ENCODE measurements around the gene HOXA7. TPM values are rescaled to one million over a fixed set of nuclear protein-coding genes. Genes with fewer than 3 reads are reported as not detected.

HOXA7 gene
- total RNA-seq, 3 donors from 2014 or later, result 4.6 to 8.8 (median 6.2) TPM

DNA sequence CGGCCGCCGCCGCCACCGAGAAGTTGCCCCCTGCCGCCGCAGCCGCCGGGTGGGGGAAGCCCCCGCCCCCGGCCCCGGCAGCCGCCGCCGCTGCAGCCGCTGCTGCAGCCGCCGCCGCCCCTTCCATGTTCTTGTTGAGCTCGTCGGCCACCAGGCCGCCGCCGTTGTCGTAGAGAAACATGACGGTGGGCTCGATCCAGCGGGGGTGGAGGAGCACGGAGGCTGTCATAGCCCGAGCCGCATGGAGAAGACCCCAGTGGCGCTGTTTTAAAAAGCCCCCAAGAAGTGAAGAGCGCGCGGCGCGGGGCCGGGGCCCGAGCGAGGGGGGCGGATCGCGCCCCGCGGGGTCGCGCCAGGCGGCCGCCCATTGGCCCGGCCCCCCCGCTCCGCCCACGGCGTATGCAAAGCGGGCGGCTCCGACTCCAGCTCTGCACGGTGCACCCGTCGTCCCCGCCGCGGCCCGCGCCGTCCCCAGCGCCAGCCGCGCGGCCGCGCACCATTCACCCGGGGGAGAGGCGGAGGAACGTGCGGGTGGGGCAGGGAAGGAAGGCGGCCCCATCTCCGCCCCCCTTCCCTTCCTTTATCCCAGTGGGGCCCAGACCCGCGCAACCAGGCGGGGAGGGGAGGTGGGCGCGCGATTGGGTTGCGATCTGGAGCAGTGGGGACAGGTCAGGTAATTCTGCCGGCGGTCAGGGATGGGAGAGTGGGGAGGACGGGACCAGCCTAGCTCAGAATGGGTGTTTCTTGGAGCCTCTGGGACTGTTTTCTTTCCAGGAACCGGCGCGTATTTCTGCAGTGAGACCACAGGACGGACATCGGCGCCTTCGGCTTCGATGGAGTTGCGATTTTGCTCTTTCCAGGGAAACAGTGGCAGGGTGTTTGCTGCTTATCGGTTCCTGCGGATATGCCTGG is 43.6 kb upstream of the HOXA7 start, which contains the start of gene HOXA13:
Gene HOXA13, minus strand, starts transcription at position 243 of the 912 bp plus-strand sequence. Its CDS starts 14 bp downstream, at position 229.
- intact Hi-C loops (cut with DNase I; ENCODE audit: low total_unique reads), result no loop called here
- Histone ChIP-seq H3K27ac (no peak within 1 kb of the TSS), H3K9me3 (no peaks in the 10 kb centered on the region), H3K36me3 (no peaks in the 10 kb centered on the region), H3K4me1 (peaks cover 6 to 11% of the 10 kb centered on the region in 2 donors), H3K27me3 (peaks cover 24 to 97% of the 10 kb centered on the region in 2 donors), H3K4me3 (peak within 1 kb of the TSS; percentile 43 to 69 (median 45))
- no peak for DNase-seq (ENCODE audit: low spot score in 2 of 2)
- TF ChIP-seq POLR2A (IDR thresholded peaks at IDR 0.05) (no peak), POLR2AphosphoS5 (IDR thresholded peaks at IDR 0.05) (no peak), CTCF (IDR thresholded peaks at IDR 0.05) (no peak)

DNA sequence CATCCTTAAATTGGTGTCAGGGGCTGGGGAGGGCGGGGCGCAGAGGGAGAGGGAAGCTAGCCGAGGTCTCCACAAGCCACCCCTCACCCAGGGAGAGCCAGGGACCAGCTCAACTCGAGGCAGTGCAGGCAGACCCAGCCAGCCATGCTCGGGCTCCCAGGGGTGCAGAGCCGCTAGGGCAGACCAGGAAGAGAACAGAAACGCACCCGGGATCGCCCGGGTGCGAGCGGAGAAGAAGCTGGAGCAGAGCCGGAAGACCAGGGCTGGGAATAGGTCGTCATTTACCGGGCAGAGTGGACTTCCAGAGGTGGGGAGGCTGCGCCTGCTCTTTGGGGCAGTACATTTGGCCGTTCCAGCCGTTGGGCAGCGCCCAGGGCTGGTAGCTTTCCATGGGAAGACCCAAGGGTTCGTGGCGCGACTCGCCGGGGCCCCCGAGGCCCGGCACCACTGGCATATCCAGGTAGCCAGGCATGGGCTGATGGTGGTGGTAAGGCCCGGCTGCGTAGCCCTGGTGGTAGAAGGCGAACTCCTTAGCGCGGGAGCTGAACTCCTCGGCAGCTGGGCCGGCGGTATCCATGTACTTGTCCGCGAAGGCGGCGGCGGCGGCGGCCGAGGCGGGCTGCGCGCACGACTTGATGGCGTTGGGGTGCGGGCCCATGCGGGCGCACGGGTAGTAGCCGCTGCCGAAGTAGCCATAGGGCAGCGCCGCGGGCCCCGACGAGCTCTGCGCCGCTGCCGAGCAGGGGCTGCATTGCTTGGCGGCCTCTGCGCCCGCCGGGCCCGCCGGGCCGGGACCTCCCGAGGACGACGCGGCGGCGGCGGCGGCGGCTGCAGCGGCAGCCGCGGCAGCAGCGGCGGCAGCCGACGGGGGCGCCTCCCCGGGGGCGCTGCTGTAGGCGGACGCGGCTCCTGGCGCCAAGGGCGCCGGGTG is 42.7 kb upstream of the HOXA7 start:
- Histone ChIP-seq H3K4me3 (peak overlapping the region; percentile 43 to 69 (median 45)), H3K4me1 (peaks cover 5 to 11% of the 10 kb centered on the region in 2 donors), H3K36me3 (no peaks in the 10 kb centered on the region), H3K27me3 (peaks cover 24 to 97% of the 10 kb centered on the region in 2 donors), H3K9me3 (no peaks in the 10 kb centered on the region), H3K27ac (no peak overlapping the region)
- intact Hi-C loops (cut with DNase I; ENCODE audit: low total_unique reads), result no loop called here
- no peak for DNase-seq (ENCODE audit: low spot score in 2 of 2)
- TF ChIP-seq CTCF (IDR thresholded peaks at IDR 0.05), result no peak
- TF ChIP-seq POLR2A (IDR thresholded peaks at IDR 0.05), result no peak
- TF ChIP-seq POLR2AphosphoS5 (IDR thresholded peaks at IDR 0.05), result no peak

DNA sequence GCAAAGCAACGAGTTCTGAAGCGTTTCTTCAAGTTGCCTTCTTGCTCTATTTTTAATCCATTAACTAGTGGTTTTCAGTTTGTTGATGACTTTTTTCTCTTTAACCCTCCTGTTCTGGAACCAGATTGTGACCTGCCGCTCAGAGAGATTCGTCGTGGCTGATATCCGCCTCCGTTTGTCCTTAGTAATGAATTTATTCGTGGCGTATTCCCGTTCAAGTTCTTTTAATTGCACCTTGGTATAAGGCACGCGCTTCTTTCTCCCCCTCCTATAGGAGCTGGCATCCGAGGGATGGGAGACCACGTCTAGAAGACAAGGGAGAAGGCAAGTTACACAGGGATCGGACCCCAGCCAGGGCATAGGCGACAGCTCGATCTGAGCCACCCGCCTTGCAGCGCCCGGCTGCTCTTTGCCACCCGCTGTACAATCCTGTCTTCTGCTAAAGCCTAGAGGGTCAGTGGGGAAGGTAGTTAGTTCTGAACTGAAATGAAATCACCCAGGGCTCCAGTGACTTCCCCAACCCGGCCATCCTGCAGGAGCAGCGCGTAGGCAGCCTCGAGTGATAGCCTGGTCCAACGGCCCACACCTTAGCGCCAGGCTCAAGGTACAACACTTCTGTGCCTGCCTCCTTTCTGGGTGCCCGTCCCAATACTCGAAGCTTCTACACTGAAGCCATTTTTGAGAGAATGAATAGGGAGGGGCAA is 41.8 kb upstream of the HOXA7 start:
- Histone ChIP-seq H3K9me3 (no peaks in the 10 kb centered on the region), H3K36me3 (no peaks in the 10 kb centered on the region), H3K4me1 (peaks cover 5 to 12% of the 10 kb centered on the region in 2 donors), H3K4me3 (peak overlapping the region in 2 of 3 donors; percentile 45 to 69), H3K27me3 (peaks cover 25 to 97% of the 10 kb centered on the region in 2 donors), H3K27ac (no peak overlapping the region)
- DNase-seq (ENCODE audit: low spot score in 2 of 2), result no peak
- intact Hi-C loops (cut with DNase I; ENCODE audit: low total_unique reads), result no loop called here
- no peak for TF ChIP-seq POLR2A (IDR thresholded peaks at IDR 0.05)
- no peak for TF ChIP-seq POLR2AphosphoS5 (IDR thresholded peaks at IDR 0.05)
- no peak for TF ChIP-seq CTCF (IDR thresholded peaks at IDR 0.05)

DNA sequence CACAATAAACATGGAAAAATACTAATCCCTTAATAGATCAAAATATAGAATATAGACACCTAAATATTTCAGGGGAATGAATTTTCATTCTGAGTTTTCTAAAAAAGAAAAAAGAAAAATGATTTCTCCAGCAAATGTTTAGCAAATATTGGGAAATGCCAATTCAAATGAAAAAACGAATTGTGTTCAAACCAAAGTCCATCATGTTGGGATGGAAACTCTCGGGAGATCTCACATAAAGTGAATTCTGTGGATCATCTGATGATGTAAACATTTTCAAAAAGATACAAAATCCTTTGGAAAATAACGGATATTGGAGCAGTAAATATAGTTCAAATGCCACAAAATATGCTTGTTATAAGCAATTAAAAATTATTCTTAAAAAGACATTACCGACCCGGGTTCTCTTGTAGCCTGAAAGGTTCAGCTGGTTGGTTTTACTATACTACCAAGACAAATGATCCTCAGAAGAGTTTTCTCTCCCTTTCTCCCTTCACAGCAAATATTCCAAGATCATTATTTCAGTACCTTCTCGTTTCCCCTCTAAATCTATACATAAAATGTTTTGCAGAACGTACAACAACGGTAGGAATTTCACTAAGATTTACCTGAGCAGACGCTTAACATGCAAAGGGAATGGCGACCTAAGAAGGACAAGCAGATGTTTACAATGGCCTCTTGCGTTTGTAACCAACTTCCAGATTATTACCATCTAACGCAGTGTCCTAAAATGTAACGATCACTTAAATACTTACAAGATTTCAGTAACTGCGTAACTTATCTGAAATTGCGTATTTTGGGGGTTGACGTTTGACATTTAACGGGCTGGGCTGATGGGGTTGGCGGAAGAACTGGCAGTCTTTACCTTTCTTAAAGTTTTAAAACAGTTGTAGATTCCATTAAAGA is 40.9 kb upstream of the HOXA7 start:
- no peak overlapping the region for H3K4me3 ChIP-seq
- no peak overlapping the region for H3K27ac ChIP-seq
- intact Hi-C loops (cut with DNase I; ENCODE audit: low total_unique reads), result no loop called here
- no peak for DNase-seq (ENCODE audit: low spot score in 2 of 2)
- peaks cover 34 to 97% of the 10 kb centered on the region in 2 donors for H3K27me3 ChIP-seq
- H3K9me3 ChIP-seq, result no peaks in the 10 kb centered on the region
- no peaks in the 10 kb centered on the region for H3K36me3 ChIP-seq
- TF ChIP-seq CTCF (IDR thresholded peaks at IDR 0.05), result no peak
- H3K4me1 ChIP-seq, result peaks cover 5 to 15% of the 10 kb centered on the region in 2 donors
